IPS-11a (cell line): ENCODE results near the gene ZNF439.
"Not testable (repeated sequence)": the region's sequence is repeated elsewhere in the genome, so short reads cannot be mapped to it uniquely, and the experiment has no call there.

Experiments used
- H3K4me3 ChIP-seq: one replicate; pipeline ENCODE4 v1.5.1; 2013; ENCODE audit warnings: low read depth, low read length, control low read depth

Gene ZNF439

GRCh38 chr19:11867766-11868165 lies 19.2 kb downstream of the ZNF439 start:
- not testable (repeated sequence) for H3K4me3 ChIP-seq

- H3K4me3 ChIP-seq: no peak overlapping the region
Measured at GRCh38 chr19:11868188-11868587, 19.7 kb downstream of the ZNF439 start.

- no peak overlapping the region for H3K4me3 ChIP-seq
Measured at GRCh38 chr19:11872624-11873023, 24.1 kb downstream of the ZNF439 start.

GRCh38 chr19:11873762-11874161 lies 25.2 kb downstream of the ZNF439 start:
- no peak overlapping the region for H3K4me3 ChIP-seq

GRCh38 chr19:11879687-11880266 lies 31.3 kb downstream of the ZNF439 start:
- not testable (repeated sequence) for H3K4me3 ChIP-seq

- no peak overlapping the region for H3K4me3 ChIP-seq
Measured at GRCh38 chr19:11880598-11880997, 32.1 kb downstream of the ZNF439 start.

GRCh38 chr19:11881151-11881800 lies 32.8 kb downstream of the ZNF439 start:
- no peak overlapping the region for H3K4me3 ChIP-seq

- H3K4me3 ChIP-seq: no peak overlapping the region
Measured at GRCh38 chr19:11882606-11883005, 34.1 kb downstream of the ZNF439 start.

- peak overlapping the region; percentile 74 for H3K4me3 ChIP-seq
Measured at GRCh38 chr19:11887234-11887610, 38.7 kb downstream of the ZNF439 start.

- peak within 1 kb of the TSS; percentile 74 for H3K4me3 ChIP-seq
Measured at GRCh38 chr19:11887611-11888531, 39.3 kb downstream of the ZNF439 start, which contains the start of gene ZNF69. Gene ZNF69, plus strand, starts transcription at chr19:11887782. Its CDS starts 142 bp downstream, at chr19:11887924.

- not testable (repeated sequence) for H3K4me3 ChIP-seq
Measured at GRCh38 chr19:11889901-11890300, 41.4 kb downstream of the ZNF439 start.

GRCh38 chr19:11890634-11891033 lies 42.1 kb downstream of the ZNF439 start:
- H3K4me3 ChIP-seq: no peak overlapping the region

- H3K4me3 ChIP-seq: no peak overlapping the region
Measured at GRCh38 chr19:11894851-11895250, 46.3 kb downstream of the ZNF439 start.

GRCh38 chr19:11902228-11902627 lies 53.7 kb downstream of the ZNF439 start:
- no peak overlapping the region for H3K4me3 ChIP-seq

- H3K4me3 ChIP-seq: no peak overlapping the region
Measured at GRCh38 chr19:11905928-11906327, 57.4 kb downstream of the ZNF439 start.

GRCh38 chr19:11911937-11912336 lies 63.4 kb downstream of the ZNF439 start:
- H3K4me3 ChIP-seq: not testable (repeated sequence)

- H3K4me3 ChIP-seq: not testable (repeated sequence)
Measured at GRCh38 chr19:11914417-11915051, 66.0 kb downstream of the ZNF439 start.
